SK-N-SH (cell line): Measurements from ENCODE around the gene RPL22.

Experiments used
- MEF2A ChIP-seq: IDR thresholded peaks from 2 replicates; pipeline ENCODE4 v1.4.0; 2012; ENCODE audit warnings: low read depth, borderline replicate concordance
- REST ChIP-seq: IDR thresholded peaks from 2 replicates; pipeline ENCODE4 v1.6.1; 2012; ENCODE audit warnings: mild to moderate bottlenecking, low read depth, low read length, moderate library complexity
- SMC3 ChIP-seq: IDR thresholded peaks from 2 replicates; pipeline ENCODE4 v1.6.1; 2012; ENCODE audit warnings: low read depth, low read length, improper control_type of control experiment

GRCh38 chr1:6174621-6175410, 24.6 kb downstream of the RPL22 start:
- TF ChIP-seq REST, result no peak
- TF ChIP-seq SMC3, result no peak
- TF ChIP-seq MEF2A, result no peak
